SK-N-MC (cell line): ENCODE measurements around the gene CES4A.

Source experiments
- EZH2 ChIP-seq: fragments of 200-600 bp; sonication (generic); IDR thresholded peaks from one replicate; pipeline ENCODE4 v1.6.1; 2017; ENCODE audit warnings: antibody characterized with exemption
- FOXP2 ChIP-seq: optimal IDR thresholded peaks from 2 replicates; pipeline ENCODE3; 2011; ENCODE audit warnings: mild to moderate bottlenecking, moderate library complexity; ENCODE audit not compliant: insufficient read depth; ENCODE audit errors: extremely low read length, control extremely low read depth
- POLR2AphosphoS5 ChIP-seq: IDR thresholded peaks from 2 replicates; pipeline ENCODE4 v1.6.1; 2012; ENCODE audit warnings: mild to moderate bottlenecking, low read depth, low read length, borderline replicate concordance

DNA sequence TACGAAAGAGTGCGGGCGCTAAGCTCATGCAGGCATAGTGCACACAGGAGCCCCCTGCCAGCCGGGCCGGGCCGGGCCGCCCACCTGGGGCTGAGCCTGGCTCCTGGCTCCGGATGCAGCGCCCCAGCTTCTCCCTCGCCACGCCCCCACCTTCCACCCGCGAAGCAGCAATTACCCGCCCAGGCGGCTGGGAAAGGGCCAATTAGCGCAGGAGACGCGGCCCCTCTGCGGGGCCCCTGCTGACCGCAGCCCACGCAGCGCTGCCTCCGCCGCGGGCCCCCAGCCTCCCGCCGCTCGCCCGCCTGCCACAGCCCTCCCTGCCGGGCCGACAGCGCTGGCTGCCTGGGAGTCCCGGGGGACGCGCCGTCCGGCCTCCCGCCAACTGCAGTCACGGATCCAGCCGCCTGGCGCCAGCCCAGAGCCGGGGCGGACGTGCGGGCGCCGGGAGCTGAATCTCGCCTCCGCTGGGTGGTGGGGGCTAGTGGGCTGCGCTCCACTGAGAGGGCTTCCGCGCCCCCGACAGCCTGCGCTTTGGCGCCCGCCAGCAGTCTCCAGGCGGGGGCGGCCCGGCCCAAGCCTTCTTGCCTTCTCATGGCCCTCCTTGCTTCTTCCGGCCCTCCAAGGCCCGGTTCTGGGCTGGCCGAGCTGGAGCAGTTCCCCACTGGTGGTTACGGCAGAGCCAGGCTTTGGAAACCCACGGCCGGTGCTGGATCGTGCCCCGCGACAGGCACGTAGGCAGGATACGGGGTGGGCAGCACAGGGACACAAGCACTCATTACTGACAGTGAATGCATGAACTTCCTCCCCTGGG is 25.6 kb downstream of the CES4A start:
- TF ChIP-seq POLR2AphosphoS5 (no peak), EZH2 (no peak), FOXP2 (peak; percentile 18)
